Suprapubic skin (tissue), 4 donors: Measurements from ENCODE around the gene HCRTR2. TPM values are rescaled to one million over a fixed set of nuclear protein-coding genes. Genes with fewer than 3 reads are reported as not detected.

Experiments used
- DNase-seq, 2 donors: peaks; one replicate each; pipeline ENCODE4 v3.0.0-alpha.2; 2019; ENCODE audit warnings: low spot score in 2 of 2
- H3K27ac ChIP-seq: fragments of 200-600 bp; sonication (generic); one replicate; pipeline ENCODE4 v1.5.1; 2019
- H3K27me3 ChIP-seq: fragments of 200-600 bp; sonication (generic); one replicate; pipeline ENCODE4 v1.5.1; 2019
- H3K36me3 ChIP-seq: fragments of 200-600 bp; sonication (generic); one replicate; pipeline ENCODE4 v1.5.1; 2019
- H3K4me1 ChIP-seq: fragments of 200-600 bp; sonication (generic); one replicate; pipeline ENCODE4 v1.5.1; 2019
- H3K4me3 ChIP-seq: fragments of 200-600 bp; sonication (generic); one replicate; pipeline ENCODE4 v1.5.1; 2019; ENCODE audit warnings: mild to moderate bottlenecking
- H3K9me3 ChIP-seq: fragments of 200-600 bp; sonication (generic); one replicate; pipeline ENCODE4 v1.5.1; 2019
- EP300 ChIP-seq: sonication (generic); formaldehyde crosslinking; IDR thresholded peaks from one replicate; pipeline ENCODE4 v1.6.1; 2017; ENCODE audit warnings: antibody characterized with exemption
- POLR2A ChIP-seq, 2 donors: fragments of 450-650 bp; IDR thresholded peaks; one replicate each; pipeline ENCODE4 v1.6.1; 2017; ENCODE audit warnings: antibody characterized with exemption in 2 of 2, mild to moderate bottlenecking in 2 of 2, moderate library complexity in 2 of 2
- POLR2AphosphoS5 ChIP-seq, 3 donors: sonication (generic); formaldehyde crosslinking; IDR thresholded peaks; one replicate each; pipeline ENCODE4 v1.6.1; 2017; ENCODE audit warnings: antibody characterized with exemption in 3 of 3
- whole genome bisulfite sequencing: methylation state at CpG from one replicate; pipeline ENCODE4 v1.1.5; 2018; 5-methylcytosine and 5-hydroxymethylcytosine counted together
- total RNA-seq, 4 donors: library from RNA; depleted of rRNA; stranded (reverse); fragments of >200 nt; gene quantifications; one replicate each; pipeline ENCODE4 v1.1.0, GENCODE V29; 2016
- TF ChIP-seq, protein P1 (sequence below), 2 donors: fragments of 200-600 bp in 1 of 2; fragments of 450-650 bp in 1 of 2; sonication (generic) in 1 of 2; IDR thresholded peaks; one replicate each; pipeline ENCODE4 v1.5.1; 2016 to 2019; ENCODE audit warnings: antibody characterized with exemption in 2 of 2, mild to moderate bottlenecking in 1 of 2, moderate library complexity in 1 of 2

The HCRTR2 gene
- total RNA-seq, 4 donors from 2014 or later, result not detected

DNA sequence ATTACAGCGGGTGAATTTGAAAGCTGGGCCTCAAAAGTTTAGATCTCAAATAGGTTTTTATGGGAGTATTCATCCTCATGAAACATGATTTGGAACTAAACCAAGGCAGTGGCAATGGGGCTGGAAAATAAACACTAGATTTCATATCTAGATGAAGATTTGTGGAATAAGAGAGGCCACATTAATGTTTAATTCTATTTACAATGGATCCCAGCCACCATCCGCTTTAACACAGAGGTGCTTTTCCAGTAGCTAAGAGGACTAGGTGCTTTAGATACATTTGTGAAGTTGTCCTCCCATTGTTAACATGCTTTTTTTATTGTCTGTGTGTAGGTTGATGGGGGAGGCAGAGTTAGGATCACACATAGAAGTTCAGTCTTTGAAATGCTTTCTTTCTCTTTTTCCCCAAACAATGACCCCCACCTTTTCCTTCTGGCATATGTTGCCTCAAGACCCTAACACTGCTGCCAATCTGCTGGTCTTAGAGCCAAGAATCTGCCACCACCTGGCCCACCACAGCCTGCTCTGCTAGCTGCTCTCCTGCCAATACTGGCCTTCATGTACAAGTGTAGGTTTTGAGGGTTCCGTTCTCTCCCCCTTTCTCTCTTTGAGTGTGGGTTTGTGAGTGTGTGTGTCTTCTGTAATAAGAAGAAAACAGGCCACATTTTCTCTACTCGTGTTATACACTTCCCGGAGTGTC, 125.1 kb downstream of the HCRTR2 start:
- no peak overlapping the region for H3K4me3 ChIP-seq
- TF ChIP-seq EP300 (no peak), POLR2A (IDR thresholded peaks at IDR 0.05) (no peak), POLR2AphosphoS5 (IDR thresholded peaks at IDR 0.05) (no peak)
- TF ChIP-seq, protein P1, sequence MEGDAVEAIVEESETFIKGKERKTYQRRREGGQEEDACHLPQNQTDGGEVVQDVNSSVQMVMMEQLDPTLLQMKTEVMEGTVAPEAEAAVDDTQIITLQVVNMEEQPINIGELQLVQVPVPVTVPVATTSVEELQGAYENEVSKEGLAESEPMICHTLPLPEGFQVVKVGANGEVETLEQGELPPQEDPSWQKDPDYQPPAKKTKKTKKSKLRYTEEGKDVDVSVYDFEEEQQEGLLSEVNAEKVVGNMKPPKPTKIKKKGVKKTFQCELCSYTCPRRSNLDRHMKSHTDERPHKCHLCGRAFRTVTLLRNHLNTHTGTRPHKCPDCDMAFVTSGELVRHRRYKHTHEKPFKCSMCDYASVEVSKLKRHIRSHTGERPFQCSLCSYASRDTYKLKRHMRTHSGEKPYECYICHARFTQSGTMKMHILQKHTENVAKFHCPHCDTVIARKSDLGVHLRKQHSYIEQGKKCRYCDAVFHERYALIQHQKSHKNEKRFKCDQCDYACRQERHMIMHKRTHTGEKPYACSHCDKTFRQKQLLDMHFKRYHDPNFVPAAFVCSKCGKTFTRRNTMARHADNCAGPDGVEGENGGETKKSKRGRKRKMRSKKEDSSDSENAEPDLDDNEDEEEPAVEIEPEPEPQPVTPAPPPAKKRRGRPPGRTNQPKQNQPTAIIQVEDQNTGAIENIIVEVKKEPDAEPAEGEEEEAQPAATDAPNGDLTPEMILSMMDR (IDR thresholded peaks at IDR 0.05), result no peak
- peaks cover 4% of the 10 kb centered on the region for H3K9me3 ChIP-seq
- H3K27ac ChIP-seq, result no peak overlapping the region
- H3K36me3 ChIP-seq, result no peaks in the 10 kb centered on the region
- 76% methylated on average over 5 of the region's 5 CpGs for WGBS
- no peaks in the 10 kb centered on the region for H3K4me1 ChIP-seq
- H3K27me3 ChIP-seq, result no peaks in the 10 kb centered on the region
- DNase-seq, result no peak

DNA sequence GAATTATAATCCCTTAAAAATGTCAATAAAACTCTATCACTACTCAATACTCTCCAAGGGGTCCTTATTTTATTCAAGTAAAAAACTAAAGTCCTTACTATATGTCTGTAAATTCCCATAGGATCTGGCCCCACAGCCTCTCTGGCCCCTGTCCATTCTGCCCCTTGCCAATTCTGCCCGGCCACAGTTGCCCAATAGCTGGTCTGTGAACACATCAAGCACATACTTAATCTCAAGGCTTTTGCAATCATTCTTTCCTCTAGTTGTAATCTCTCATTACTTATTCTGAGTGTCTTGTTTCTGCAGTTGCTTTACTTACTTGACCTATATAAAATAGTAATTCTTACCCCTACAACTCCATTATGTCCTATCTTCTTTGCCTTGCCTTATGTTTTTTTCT, 130.4 kb downstream of the HCRTR2 start:
- whole genome bisulfite sequencing, result 70% methylated on average over 1 of the region's 1 CpG

DNA sequence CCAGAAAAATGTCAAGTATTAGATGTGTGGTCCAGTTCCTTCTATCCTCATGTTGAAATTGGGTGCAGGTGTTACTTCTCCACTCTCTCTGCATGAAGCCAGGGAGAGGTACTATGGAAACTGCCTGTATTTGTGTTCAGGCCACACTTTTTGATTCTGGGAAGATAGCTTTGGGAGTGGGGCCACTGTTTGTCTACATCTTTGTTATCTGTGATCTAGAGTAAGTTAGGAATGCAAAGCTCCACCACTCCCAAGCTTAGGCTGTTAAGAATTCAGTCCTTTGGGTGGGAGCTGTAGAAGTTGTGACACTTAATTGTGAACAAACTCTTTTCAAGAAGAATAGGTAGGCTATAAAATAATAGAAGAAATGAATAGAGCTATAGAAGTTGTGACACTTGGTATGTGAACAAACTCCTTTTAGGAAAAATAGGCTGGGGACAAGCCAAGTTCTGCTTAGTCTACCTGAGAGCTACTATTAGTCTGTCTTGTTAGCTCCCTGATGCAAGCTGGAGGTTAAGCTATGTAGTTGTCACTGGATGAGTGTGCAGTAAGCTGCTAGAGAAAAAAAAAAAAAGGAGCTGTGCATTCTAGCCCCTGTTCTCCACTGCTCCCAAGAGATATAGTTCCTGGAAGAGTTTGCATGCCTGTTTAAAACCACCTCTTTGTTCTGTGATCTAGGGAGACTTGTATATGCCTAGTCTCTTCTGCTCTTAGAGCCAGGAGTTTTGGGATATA, 145.8 kb downstream of the HCRTR2 start:
- TF ChIP-seq EP300 (no peak), POLR2A (IDR thresholded peaks at IDR 0.05) (no peak), POLR2AphosphoS5 (IDR thresholded peaks at IDR 0.05) (no peak)
- TF ChIP-seq, protein P1 (IDR thresholded peaks at IDR 0.05), result no peak

More for the DNA sequence above, 130.4 kb downstream of the HCRTR2 start:
- Histone ChIP-seq H3K9me3 (no peaks in the 10 kb centered on the region), H3K4me1 (no peaks in the 10 kb centered on the region), H3K27ac (no peak overlapping the region), H3K4me3 (no peak overlapping the region), H3K27me3 (no peaks in the 10 kb centered on the region), H3K36me3 (no peaks in the 10 kb centered on the region)
- no peak for DNase-seq
- no peak for TF ChIP-seq EP300
- TF ChIP-seq POLR2AphosphoS5 (IDR thresholded peaks at IDR 0.05), result no peak
- no peak for TF ChIP-seq POLR2A (IDR thresholded peaks at IDR 0.05)
- TF ChIP-seq, protein P1 (IDR thresholded peaks at IDR 0.05), result no peak

DNA sequence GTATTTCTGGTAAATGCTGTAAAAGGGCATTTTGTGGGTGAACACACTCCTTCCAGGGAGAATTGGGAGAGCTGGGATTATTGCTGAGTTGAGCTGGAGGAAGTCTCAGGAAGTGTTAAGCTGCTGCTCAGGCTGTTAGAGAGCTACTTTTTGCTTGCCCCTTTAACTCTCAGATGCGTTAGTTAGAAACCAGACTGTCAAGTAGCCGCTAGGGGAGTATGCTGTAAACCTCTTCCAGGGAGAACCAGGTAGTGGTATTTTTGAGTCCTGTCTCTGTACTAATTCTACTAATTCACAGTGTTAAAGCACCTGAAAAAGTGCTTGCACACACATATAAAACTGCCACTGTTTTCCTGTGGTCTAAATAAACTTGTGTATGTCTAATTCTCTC, 146.4 kb downstream of the HCRTR2 start:
- H3K27ac ChIP-seq, result no peak overlapping the region
- H3K9me3 ChIP-seq, result no peaks in the 10 kb centered on the region
- WGBS, result 19% methylated on average over 2 of the region's 2 CpGs
- TF ChIP-seq POLR2A (IDR thresholded peaks at IDR 0.05) (no peak), EP300 (no peak), POLR2AphosphoS5 (IDR thresholded peaks at IDR 0.05) (no peak)
- TF ChIP-seq, protein P1 (IDR thresholded peaks at IDR 0.05), result no peak
- no peak for DNase-seq
- H3K4me3 ChIP-seq, result no peak overlapping the region
- H3K27me3 ChIP-seq, result no peaks in the 10 kb centered on the region
- no peaks in the 10 kb centered on the region for H3K4me1 ChIP-seq
- no peaks in the 10 kb centered on the region for H3K36me3 ChIP-seq

More for the DNA sequence above, 145.8 kb downstream of the HCRTR2 start:
- H3K4me3 ChIP-seq, result no peak overlapping the region
- H3K9me3 ChIP-seq, result no peaks in the 10 kb centered on the region
- no peak overlapping the region for H3K27ac ChIP-seq
- H3K4me1 ChIP-seq, result no peaks in the 10 kb centered on the region
- H3K36me3 ChIP-seq, result no peaks in the 10 kb centered on the region
- DNase-seq, result no peak
- H3K27me3 ChIP-seq, result no peaks in the 10 kb centered on the region

DNA sequence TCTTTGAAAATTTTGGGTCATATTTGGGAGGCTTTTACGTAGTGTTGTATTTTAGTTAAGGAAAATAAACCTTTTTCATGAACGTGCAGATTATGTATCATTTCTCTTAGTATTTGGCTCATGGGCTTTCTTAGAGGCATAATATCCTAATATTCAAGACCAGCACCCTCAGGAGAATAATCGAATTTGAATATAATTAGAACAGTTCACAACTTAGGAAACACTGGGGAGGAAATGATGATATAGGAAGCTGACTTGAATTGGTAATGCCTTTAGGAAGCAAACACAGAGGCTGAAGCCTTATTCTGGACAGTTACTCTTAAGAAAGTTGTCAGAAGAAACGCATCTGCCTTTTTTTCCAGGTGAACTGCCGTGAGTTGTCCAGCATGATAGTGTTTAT, 152.9 kb downstream of the HCRTR2 start, which contains the start of gene GFRAL:
Gene GFRAL (plus strand): TSS at position 301 of the 400 bp plus-strand sequence. CDS start 86 bp downstream, at position 387.
- Histone ChIP-seq H3K9me3 (no peaks in the 10 kb centered on the region), H3K27ac (no peak within 1 kb of the TSS), H3K4me3 (no peak within 1 kb of the TSS), H3K4me1 (no peaks in the 10 kb centered on the region), H3K36me3 (no peaks in the 10 kb centered on the region), H3K27me3 (no peaks in the 10 kb centered on the region)
- WGBS, result 78% methylated on average over 5 of the region's 5 CpGs
- TF ChIP-seq, protein P1 (IDR thresholded peaks at IDR 0.05), result no peak
- TF ChIP-seq POLR2A (IDR thresholded peaks at IDR 0.05) (no peak), EP300 (no peak), POLR2AphosphoS5 (IDR thresholded peaks at IDR 0.05) (no peak)
- DNase-seq, result no peak
